NCI-H2107 (cell line): ENCODE results near the gene XCL1.
"Not testable (repeated sequence)": the region's sequence is repeated elsewhere in the genome, so short reads cannot be mapped to it uniquely, and the experiment has no call there.

ENCODE experiments used
- DNase-seq: peaks from one replicate; lab custom pipeline; 2025; lab: John Stamatoyannopoulos, UW

The XCL1 gene

DNA sequence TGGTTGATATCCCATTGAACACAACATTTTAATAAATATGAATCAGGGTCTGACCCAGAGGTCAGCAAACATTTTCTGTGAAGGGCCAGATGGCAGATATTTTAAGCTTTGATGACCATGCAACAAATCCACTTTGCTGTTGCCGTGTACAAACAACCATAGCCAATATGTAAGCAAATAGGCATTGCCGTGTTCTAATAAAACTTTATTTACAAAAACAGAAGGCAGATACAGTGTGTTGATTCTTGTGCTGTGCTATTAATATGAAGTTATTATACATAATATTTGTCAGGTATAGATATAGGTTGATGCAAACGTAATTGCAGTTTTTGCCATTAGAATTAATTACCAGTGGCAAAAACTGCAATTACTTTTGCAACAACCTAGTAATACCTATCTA lies 8.8 kb upstream of the XCL1 start:
- DNase-seq: no peak

DNA sequence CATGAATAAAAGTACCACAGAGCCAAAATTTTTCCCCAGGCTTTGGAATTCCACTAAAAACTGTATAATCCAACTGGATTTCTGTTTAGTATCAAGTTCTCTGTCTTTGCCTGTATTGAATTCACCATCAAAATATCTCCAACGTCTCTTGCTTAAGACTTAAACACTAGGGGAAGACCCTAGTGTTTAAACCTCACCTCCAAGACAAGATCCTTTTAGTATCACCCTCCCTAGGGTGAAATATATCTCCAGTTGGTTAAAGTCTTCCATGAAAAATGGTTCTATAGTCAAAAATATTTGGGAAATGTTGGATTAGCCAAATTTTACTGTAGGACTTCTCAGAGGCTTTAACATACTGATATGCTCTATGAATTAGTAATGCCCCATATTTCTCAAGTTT lies 8.1 kb upstream of the XCL1 start:
- DNase-seq: no peak

DNA sequence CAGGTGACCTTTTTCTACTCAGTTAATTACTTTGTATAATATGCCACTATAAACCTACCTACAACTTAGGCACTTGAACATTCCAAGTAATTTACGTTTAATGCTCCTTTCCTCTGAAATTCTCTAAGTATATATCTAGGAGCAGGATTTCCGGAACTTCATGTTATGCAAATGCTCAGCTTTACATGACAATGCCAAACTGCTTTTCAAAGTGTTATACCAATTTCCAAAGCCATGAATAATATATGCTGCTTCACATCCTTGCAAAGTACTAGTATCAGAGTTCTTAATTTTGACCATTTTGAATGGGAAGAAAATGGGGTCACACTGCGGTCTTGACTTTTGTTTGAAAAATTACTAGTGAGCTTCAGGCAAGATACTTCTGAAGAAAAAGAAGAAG lies 5.8 kb upstream of the XCL1 start:
- DNase-seq: no peak

DNA sequence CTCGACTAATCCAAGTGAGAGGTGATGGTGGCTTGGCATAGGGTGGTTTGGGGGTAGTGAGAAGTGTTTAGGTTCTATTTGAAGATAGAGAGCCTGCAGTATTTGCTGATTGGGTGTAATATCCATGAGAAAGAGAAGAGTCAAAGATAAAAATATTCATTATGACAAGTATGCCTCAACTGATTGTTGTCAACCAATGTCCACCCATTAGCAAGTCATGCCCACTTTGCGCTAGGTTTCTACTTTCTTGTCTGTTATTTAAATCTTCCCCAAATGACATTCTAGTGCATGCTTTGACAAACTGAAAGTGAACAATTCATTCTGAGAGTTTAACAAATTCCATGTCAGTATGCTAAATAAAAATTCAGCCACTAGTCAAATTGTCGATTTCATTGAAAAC lies 3.8 kb upstream of the XCL1 start:
- DNase-seq: no peak

DNA sequence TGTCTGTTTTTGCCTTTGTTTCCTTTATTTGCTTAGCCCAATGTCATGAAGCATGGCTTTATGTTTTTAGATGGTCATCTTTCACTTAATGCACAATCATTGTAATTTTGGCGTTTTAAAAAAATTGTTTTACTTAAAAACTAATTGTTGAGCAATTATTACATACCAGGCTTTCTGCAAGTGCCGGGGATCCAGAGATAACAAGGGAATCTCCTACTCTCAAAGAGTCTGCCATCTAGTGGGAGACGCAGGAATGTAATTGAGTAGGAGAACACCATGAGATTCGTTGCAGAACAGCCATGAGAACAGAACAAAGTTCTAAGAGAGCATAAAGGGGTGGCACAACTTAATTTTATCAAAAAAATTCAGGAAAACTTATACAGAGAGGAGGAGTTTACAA lies 2.2 kb upstream of the XCL1 start:
- DNase-seq: not testable (repeated sequence)

DNA sequence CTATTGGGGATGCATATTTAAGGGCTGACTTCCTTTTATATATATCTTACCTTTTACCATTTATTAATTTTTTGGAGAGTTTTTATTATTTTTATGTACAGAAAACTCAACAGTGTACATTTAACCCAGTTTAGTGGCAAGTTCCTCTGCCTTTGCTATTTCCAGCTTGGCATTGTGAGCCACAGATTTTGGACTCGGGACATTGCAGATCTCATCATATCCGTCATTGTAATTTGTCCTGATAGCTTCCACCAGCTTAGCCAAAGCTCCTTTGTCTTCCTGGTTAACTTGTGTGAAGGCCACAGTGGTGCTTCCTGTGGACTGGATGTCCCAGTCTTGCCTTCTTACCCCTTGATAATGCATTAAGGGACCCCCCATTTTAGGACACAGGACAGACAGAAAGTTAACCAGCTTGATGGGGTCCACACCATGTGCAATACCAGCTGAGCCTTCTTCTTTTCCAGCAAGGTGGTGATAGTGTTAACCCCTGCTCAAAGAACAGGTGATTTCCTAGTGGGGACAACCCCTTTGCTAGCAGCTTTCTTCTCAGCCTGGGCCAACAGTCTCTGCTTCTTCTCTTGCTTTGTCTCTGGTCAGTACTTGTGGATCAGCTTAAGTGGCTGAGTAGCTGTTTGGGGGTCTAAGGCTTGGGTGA lies 2.3 kb downstream of the XCL1 start:
- DNase-seq: not testable (repeated sequence)

DNA sequence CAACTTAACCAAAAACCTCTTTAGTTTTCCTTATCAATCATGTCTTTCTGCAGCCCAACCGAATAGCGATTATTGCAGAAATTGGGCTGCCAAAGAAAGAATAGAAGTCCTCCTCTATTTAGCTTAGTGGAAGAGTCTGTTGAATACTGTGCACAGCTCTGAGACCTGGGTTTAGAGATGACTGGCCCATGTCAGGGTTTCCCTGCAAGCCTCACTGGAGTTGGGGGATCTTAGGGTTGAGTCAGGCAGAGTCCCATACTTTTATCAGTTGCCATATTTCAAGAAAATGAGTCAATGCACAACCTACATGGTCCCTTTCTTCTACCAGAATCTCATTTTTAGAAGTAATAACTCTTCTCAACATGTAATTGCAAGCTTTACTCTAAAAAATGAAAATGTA lies 3.9 kb downstream of the XCL1 start:
- not testable (repeated sequence) for DNase-seq

DNA sequence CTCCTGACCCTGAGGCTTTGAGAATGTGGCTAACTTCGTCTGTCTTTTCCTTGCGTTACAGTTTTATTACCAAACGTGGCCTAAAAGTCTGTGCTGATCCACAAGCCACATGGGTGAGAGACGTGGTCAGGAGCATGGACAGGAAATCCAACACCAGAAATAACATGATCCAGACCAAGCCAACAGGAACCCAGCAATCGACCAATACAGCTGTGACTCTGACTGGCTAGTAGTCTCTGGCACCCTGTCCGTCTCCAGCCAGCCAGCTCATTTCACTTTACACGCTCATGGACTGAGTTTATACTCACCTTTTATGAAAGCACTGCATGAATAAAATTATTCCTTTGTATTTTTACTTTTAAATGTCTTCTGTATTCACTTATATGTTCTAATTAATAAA lies 4.6 kb downstream of the XCL1 start:
- DNase-seq: not testable (repeated sequence)

DNA sequence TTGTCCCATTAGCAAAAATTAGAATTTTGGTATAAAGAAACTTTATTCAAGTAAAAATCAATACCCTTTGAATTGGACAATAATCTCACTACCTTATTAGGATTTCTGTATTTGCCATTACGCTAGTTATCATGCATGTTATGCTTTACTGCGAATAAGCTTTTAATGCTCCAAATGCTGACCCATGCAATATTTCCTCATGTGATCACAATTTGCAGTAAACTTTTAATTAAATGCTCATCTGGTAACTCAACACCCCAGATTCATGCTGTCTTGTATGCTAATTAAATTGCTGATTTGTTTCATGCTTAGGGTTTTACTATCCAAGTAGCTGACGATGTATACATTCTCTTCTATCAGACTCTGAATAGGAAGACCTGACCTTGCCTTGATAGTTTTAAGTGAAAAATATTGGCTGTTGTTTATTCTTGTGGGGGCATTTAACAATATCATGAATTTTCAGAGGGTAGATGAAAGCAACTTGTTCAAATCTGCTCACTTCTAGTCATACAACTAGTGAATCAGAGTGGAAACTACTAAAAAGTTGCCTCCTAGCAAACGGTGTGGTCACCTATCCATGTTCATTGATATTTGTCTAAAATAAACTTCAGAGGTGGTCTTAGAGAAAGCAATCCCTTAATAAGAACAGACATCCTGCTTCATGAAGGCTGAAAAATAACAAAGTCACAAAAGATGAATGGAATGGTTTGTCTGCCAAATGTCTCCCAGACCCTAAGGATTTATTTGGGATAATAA lies 5.6 kb downstream of the XCL1 start:
- DNase-seq: no peak

DNA sequence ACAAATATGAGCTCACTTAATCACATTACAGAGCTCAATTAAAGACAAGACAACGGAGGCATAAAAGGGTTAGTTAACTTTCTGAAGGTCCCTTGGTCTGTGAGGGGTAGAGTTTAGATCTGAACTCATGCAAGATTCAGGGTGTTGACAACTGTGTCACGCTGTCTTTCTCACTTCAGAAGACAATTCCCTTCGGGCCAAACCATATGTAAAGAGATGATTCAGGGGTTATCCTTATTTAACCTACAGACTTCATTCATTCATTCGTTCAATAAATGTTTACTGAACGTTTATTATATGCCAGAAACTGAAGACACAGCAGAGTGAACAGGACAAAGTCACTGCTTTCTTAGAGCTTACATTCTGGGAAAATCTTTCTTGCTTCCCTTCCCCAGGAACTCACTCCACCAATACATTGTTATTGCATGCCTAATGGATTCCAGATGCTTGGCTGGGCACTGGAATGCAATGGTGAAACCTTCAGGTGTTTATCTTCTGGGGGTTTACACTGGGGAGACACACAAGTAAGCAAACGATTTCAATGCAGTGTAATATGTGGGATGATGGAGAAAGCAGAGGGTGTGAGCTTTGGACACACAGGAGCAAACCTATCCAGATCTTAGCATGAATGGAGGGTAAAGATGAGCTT lies 6.4 kb downstream of the XCL1 start:
- DNase-seq: no peak

DNA sequence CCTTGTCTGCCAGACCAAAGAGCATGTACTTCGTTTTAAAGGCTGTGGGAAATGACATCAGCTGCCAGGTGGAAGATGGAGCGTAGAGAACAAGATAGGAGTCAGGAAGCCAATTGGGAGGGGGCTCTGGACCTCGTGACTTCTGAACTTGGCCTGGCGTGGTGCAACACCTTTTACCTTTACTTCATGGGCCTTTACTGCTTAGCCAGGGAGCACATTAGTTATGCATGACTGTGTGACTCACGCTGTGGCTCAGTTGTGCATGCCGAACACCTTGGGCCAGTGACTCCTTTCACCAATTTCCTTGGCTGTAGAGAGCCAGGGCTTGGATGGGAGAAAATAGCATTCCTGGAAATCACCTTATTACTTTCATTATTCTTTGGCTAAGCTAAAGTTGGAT lies 7.2 kb downstream of the XCL1 start:
- no peak for DNase-seq

DNA sequence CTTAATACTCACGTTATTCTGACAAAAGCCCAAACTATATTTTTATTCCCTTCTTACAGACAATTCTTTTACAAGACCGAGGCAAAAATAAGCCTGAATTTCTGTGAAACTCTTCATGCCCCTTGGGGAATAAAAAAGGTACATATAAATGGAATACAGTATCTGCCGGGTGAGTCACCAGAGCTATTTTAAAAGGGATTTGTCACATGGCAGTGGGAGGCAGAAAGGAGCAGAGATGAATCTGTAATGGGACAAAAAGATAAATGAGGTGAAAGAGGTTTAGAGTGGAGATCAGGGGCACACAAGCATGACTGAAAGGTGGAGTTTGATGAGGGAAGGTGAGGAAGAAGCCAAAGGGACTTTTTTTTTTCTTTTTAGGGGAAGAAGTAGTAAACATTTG lies 8.8 kb downstream of the XCL1 start:
- DNase-seq: no peak

DNA sequence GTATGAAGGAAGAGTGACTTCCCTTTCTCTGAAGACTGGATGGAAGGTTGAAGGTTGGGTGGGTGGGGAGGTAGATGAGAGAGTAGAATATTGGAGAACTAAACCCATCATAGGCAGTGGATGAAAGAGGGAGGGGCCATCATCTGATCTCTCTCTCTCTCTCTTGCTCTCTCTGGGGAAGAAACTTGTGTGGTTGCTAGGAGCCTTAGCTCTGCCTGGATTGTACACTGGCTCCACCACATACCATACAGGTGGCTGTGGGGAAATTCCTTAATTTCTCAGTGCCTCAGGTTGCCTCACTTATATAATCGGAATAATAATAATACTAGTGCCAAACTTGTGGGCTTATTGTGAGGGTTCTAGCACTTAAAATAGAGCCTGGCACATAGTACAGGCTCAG lies 9.5 kb downstream of the XCL1 start:
- no peak for DNase-seq

DNA sequence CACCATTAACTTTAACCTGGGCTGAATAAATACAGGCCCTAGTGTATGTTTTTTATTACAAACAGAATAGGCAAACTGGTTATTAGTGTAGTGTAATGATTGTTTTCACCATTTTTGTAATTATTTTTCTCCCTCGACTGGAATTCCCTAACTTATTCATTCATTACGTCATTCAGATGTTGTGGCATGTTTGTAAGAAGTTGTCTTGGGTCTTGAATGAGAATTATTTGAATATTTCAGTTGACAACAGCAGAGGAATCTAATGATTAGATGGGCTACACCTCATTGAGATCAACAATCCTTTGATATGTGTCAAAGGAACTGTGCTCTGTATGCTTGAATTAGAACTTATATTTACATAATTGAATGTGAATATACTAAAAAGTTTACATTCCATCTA lies 12.8 kb downstream of the XCL1 start:
- no peak for DNase-seq

DNA sequence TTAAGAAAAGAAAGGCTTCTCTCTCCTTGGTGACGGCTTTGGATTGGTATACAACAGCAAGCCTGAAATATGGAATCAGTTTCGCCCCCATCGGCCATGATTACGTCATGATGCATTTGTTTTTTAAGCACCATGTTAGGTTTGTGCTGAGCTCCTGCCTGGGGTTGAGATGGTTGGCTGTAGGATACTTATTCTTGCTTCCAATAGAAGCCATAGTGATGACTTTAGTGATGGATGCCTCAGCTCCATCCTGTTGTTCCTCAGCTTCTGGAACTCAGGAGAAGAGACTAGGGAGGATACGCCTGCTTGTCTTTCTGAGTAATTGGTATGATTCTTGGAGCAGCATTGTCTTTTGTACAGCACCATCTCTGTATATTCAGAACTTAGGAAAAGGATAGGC lies 14.7 kb downstream of the XCL1 start:
- DNase-seq: no peak

DNA sequence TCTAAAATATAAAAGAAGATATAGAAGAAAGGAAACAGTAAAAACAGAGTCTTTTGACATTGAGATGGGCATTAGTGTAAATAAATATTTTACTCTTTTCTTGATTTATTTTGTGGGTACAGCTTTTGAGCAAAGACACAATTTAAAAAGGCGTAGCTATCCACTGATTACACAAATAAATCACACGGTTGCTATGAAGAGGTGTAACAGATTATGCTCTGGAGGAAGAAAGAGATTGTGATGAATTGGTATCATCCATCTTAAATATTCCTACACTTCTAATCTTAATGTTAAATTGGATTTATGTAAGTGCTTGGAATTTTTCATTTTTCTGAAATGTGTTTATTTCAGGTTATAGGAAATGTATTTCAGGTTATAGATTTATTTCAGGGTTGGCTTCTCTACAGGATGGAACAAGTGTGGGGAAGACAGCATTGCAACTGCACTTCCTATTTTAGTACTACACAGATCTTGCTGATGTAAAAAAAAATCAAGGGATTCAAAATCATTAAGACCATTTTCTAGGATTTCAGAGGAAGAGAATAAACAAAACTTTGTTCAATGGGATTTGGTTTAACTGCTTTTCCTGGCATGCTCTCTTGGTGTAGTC lies 15.3 kb downstream of the XCL1 start:
- no peak for DNase-seq

DNA sequence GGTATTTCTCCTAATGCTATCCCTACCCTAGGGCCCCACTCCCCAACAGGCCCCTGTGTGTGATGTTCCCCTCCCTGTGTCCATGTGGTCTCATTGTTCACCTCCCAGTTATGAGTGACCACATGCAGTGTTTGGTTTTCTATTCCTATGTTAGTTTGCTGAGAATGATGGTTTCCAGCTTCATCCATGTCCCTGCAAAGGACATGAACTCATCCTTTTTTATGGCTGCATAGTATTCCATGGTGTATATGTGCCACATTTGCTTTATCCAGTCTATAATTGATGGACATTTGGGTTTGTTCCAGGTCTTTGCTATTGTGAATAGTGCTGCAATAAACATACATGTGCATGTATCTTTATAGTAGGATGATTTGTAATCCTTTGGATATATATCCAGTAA lies 19.0 kb downstream of the XCL1 start:
- not testable (repeated sequence) for DNase-seq

DNA sequence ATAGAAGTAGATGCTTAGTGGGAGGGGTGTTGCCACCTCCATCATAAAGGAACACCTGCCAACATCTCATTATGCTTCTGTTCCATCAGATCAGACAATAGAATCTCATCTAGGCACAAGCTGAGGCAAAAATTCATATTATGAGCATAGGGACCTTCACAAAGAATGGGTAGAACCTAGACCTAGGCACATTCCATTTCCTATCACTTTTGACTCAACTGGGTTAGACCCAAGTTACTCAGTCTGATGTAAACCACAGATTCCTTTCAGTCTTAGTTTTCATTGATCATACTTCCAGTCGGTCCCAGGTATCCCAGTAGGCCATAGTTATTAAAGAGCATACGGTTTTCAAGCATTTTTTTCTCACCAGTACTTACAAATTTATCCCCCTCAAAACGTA lies 21.7 kb downstream of the XCL1 start:
- no peak for DNase-seq

DNA sequence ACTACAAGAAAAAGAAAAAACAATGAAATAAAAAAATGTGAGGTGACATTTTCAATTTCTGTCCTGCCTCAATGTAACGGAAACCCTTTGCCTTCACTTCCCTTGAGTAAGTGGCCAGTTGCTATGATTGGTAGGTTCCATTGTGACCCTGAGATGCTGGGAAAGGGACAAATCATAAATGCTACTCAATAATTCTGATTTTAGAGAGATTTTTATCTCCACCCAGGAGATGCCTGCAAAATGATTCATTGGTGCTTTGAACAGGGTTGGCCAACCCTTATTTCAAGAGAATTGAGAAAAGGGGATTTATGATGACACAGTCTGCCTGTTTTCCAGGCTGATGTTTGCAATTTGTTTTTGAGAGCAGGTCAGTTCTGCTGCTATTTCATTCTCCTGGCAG lies 22.5 kb downstream of the XCL1 start:
- DNase-seq: no peak

DNA sequence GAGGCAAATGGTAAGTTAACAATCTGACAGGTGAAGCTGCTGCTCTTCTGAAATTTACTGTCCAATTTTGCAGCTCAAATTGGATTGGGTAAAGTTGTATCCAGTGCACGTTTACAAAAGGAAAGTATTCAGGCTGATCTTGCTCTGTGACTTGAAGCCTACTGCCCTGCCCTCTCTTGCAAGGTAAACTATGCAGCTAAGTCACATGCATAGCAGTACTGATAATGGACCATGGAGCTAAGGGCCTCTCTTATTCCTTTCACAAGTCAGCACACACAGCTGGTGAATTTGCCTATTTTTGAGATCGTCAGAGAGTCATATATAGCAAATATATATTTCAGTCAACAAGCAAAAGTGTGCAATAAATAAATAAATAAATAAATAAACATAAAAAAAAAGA lies 23.2 kb downstream of the XCL1 start:
- DNase-seq: no peak

DNA sequence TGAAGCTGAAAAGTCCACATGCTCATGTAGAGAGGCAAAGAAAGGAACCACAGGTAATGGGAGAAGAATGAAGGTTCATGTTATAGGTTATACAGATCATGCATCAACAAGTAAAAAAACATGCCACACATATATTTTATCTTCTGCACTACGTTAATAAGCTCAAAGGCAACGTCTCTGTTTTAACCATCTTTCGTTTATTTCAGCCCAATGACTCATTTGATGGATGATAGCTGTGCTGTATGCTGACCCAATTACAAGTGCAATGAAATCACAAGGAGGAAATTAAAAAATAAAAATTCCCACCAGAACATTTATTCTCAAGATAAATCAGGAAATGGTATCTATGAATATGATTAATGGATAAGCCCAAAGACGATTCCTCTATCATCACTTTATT lies 24.6 kb downstream of the XCL1 start:
- DNase-seq: no peak

DNA sequence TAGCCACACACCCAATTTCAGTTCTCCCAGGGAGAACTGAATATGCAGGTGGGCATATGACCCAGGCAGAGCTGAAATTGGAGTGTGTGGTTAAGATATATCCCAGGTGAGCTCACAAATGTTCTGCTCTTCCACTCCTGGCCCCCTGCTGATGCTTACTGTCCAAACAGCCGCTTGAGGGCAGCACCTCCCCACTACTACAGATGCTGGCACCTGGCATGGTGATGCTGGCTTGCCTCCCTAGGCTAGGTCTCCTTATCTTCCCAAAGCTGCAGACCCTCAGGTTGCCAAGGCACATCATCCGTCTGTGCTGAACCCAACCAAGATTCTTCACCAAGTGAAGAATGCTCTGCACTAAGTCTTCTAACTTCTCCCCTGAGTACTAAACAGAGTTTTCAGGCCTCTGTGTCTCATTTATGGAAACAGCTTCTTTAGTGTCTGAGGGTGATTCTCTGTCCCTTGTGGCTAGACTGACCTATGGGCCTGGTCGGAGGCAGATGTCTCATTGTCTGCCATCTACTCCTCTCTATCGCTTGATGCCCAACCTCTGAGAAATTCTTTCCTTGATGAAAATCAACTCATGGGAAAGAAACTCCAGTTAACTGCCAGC lies 27.2 kb downstream of the XCL1 start:
- peak; percentile 62 for DNase-seq

DNA sequence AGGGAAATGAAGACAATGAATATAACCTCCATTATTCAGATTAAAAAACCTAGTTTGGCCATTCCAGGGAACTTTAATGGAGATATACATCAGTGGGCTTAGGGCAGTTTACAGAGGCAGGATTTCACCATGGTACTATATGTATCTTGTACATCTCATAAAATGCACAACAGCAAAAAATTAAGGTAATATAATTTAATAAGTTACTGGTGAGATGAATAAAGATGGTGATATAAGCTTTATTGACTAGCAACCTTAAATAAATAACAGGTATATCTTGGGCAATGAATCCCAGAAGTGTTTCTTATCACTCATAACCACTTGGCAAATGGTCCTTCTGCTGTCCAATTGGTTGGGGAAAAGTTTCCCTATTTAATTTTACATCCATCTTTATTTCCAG lies 29.0 kb downstream of the XCL1 start:
- DNase-seq: no peak
